NK-92 (cell line): ENCODE data around the gene TEX35.

ENCODE experiments used
- DNase-seq: peaks from one replicate; lab custom pipeline; 2025; ENCODE audit not compliant: unreplicated experiment; lab: John Stamatoyannopoulos, UW

Gene TEX35

DNA sequence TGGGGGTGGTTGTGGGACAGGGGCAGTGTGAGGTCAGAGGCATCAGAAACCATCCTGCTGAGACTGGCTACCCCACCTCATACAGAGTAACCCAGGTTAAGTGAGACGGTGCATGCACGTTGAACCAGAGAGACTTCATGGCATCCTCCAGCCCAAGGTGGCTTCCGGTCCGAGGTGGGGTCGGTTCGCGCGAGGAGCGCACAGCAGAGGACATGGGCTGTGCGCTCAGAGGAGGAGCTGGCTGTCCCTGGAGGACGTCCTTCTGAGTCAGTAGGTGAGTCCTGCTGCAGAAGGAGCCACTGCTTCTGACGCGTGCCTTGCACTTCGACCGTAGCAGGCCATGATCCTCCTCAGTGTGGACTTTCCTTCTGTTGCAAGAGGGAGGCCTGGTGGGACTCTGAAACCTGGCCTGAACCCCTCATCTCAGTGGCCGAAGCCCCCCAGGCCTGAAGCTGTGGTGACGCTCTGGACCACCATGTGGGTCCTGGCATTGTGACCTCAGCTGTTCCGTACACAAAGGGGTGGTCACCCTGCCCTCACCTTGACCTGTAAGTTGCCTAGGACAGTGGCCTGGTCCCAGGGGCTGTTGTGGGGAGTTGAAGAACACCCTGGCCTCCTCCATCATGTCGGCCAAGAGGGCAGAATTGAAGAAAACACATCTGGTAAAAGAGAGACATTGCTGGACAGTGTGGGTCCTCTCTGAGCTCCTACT is at the start of gene TEX35:
TSS of gene TEX35 (plus strand) at position 544 of the 712 bp plus-strand sequence. CDS start at position 624, 80 bp downstream.
- no peak for DNase-seq

GRCh38 chr1:178464141-178464540 is 48.8 kb upstream of the TEX35 start:
- DNase-seq: no peak

- DNase-seq: no peak
Observed at GRCh38 chr1:178464566-178464965, 48.3 kb upstream of the TEX35 start.

DNA sequence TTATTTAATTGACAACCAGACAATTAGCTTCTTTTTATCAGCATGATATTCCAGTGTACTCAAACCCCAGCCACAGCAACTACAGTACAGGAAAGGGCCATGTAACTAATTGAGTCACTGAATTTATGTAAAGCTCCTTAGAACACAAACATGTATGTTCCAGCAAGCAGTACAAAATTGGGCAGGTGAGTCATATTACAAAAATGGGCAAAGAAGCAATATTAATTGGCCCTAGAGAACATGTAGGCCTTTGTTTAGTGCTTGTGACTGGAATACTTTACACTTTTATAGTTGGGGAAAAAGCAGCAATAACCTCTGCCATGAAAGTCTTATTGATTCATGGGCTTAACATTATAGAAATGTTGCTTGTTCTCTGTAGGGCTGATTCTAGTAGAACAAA is 47.9 kb upstream of the TEX35 start:
- DNase-seq: no peak

DNA sequence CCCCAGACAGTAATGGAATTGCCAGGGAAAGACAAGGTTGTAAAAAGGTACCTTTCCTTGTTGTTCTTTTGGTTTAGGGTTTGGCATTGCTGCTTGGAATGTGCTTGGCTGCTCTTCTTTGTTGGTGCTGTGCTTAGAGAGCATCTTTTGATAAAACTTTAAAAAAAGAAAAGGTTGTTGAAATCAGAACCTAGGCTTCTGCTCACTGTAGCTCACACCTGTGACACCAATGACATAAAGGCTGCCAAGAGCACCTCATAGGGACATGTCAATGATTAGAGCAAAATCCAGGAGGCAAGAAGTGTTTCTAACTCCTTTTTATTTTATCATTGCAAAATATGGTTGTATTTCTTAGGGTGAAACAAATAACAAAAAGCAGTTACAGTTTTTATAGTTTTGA is 45.1 kb upstream of the TEX35 start:
- no peak for DNase-seq

DNA sequence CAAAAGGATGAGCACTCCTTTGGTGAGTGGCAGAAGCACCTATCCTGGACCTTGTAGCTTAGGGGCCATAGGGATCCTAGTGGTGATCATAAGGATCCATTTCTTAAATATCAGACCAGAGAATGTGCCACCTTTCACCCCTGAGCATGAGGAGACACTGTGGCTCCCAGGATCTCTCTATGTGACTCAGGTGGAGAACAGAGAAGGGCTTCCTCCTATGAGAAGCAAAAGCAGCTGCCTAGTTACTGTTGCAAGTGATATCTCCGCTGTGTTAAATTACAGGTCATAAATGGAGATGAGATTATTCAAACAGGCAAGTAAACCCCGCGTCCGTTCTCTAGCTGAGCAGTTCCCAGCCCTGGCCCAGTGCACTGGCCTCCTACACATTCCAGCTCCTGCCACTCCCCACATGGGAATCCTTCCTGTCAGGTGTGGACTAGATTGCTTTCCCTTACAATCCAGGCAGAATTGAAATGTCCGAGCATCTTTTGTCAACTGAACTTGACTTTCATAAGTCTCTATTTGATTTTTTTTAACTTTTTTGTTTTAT is 42.4 kb upstream of the TEX35 start:
- DNase-seq: no peak

DNA sequence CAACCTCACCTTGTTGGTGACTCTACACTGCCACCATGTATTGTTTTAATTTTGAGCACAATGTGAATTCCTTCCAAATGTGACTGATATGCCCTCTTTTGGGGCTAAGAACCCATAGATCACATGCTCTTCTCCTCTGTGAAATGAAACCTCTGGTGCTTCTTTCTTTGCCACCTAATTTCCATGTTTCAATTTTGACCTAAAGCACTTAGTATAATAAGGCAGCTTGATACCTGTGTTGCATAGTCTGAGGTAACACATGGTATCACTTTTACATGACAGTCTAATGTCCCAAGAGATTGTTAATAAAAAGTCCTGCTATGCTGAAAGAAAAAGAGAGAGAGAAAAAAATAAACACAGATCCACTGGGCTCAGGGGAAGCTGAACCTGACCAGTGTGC is 40.4 kb upstream of the TEX35 start:
- no peak for DNase-seq

- DNase-seq: no peak
Observed at GRCh38 chr1:178477373-178477772, 35.5 kb upstream of the TEX35 start.

DNA sequence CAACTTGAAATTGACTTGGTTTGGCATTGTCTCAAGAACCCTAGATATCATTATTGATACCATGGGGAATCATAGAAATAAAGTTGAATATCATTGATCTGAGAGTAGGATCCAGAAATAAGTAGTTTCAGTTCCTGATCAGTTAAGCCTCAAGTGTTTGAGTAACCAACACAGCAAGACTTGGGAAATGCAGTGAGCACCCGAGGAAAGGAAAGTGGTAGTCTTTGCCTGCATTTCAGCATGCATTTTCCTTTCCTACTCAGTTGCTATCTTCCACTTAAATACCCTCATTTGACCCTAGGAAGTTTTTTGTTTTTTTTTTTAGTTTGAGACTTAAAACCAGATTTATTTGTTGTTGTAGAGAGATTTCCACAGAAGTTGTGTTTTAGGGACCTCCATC is 35.1 kb upstream of the TEX35 start:
- DNase-seq: no peak

GRCh38 chr1:178483251-178483957 is 29.5 kb upstream of the TEX35 start:
- DNase-seq: no peak

DNA sequence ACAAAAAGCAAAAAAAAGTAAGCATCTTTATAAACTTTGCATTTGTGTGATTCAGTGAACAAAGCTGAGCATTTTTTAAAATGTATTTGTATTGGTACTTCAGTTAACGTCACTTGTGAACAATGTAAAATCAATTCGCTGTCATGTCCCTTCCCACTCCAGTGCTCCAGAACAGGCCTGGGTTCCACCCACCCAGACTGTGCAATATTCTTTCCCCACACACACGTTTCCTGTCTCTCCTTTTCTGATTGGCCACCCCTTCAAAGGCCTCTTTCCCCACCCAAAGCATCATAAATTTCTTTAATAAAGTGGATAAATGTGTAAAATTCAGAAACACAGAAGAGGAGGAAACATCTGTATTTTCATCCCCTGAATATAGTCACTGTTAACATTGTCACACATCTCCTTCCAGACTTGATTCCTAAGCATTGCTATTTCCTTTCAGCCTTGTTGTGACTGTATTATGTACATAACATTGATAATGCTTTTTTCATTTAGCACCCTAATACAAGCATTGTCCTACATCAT is 28.1 kb upstream of the TEX35 start:
- DNase-seq: no peak

DNA sequence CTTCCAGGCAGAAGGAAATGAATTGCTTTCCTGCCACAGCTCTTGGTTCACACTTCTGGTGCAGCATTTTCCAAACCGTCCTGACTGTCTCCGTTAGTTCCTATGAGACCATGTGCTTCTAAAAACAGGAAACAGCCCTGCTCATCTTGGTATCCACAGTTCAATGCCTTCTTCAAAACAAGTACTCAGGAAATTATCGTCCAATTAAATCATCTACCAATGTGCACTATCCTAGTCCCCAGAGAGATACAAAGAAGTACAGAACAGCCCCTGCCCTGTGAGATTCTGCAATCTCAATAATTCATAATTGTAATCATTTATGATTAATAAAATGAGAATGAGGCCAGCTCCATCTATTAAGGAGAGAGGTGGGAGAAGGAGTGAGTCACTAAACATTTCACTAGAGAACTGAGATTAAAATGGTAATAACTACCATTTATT is 27.3 kb upstream of the TEX35 start:
- no peak for DNase-seq

GRCh38 chr1:178486100-178487069 is 26.5 kb upstream of the TEX35 start:
- no peak for DNase-seq

DNA sequence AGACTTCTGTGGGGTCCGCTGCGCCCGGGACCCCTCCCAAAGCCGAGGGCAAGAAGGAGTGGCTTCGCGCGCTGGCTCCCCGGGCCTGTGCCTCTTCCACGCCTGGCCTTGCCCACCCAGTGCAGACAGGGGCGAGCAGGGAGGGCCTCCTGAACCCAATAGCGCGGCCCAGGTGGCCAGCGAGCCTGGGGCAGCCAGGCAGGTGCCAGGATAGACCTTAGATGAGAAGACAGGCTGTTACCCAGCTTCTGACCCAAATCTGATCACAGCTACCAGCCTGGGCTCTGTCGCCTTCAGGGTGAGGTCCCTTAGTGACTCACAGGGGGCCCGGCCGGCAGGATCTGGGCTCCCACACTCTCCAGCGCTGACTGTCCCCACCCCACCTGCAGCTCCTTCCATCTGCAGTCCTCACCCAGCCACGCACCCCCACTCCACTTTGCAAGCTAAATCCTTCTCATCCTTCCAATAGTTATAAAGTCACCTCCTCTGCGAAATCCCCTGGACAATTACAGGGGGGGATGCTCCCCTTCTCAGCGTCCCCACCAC is 25.8 kb upstream of the TEX35 start:
- no peak for DNase-seq

DNA sequence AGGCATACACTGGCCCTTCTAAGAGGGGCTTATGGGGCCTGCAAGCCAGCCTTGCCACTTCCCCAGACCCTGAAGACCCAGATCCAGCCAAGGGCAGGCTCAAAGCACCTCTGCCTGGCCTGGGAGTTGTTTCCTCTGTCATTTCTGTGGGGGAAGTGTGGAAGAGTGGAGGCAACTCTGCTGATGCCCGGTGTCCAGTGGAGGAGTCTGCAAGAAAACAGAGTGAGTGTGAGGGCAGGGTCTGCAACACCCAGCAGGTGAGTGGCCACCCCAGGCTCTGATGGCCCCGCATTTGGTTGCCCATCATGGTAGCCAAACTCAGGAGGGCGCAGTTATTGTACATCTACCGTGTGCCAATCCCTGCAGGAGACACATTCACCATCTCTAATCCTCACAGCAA is 24.5 kb upstream of the TEX35 start:
- DNase-seq: no peak

DNA sequence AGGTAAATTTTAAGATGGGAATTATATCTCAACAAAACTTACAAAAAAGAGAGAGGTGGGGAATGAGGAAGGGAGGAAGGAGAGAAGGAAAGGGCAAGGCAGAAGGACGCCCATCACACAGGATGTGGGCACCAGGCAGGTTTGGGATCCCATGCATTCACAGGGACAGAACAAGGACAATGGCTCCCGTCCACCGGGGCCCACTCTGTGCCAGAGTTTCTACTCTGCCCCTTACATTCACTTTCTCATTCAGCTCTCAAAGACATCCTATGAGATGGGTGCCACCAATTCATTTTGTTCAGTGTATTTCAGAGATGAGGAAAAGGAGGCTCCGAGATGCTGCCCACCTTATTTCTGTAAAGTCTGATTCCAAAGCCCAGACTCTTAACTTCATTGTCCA is 23.5 kb upstream of the TEX35 start:
- no peak for DNase-seq

DNA sequence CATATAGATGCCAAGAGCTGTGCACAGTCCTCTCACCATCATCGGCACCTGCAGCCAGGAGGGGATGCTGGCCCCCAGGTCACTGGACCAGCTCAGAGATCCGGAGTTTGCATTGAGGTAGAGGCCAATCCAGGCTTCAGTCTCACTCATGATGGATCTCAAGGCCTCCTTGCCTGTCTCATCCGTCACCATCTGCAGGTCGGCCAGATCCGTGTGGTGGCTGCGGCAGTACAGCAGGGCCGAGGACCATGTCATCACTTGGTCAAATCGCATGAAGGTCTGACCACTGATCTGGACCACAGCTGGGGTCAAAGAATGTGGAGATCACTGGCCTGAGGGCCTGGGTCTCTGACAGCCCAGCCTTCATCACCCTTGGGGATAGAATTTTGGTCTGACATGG is 22.8 kb upstream of the TEX35 start:
- no peak for DNase-seq

- no peak for DNase-seq
Observed at GRCh38 chr1:178490967-178491366, 21.9 kb upstream of the TEX35 start.

GRCh38 chr1:178491721-178492120 is 21.2 kb upstream of the TEX35 start:
- no peak for DNase-seq

DNA sequence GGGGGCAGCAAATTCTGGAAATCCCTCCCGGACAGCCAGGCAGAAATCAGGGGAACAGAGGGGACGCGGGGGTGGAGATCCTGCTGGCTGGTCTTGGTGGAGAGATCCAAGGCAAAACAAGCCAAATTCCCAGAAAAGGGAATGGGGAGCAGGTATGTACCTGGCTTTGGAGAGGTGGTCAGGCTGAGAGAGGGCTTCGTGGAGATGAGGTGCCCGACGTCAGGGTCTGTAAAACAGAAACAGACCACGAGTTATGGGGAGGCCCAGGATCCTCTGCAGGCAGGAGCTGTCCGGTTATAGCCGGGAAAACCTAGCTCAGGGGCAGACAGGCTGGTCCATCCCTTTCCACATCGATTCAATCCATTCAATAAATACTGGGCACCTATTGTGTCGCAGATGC is 20.6 kb upstream of the TEX35 start:
- DNase-seq: no peak

DNA sequence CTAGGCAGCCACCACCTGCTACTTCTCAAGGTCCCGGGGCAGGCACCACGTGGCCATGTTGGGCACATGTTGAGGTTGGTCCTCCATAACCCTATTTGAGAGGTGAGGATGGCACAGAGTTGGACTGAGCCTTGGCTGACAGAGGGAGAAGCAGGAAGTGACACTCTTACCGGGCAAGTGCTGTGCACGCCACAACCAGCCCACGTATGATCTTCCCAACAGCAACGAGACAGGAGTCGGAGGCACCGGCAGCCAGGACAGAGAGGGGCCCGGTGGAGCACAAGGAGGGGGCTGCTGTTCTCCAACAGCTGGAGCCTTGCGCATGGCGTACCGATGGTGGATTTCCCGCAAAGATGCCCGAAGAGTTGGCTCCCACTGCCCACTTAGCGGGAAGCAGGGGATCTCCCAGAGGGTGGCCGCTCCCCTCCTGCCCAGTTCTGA is 19.6 kb upstream of the TEX35 start:
- DNase-seq: no peak
